ENCODE data around the gene CHRNA3.
"Not testable (repeated sequence)": the region's sequence is repeated elsewhere in the genome, so short reads cannot be mapped to it uniquely, and the experiment has no call there.

CHRNA3 gene

DNA sequence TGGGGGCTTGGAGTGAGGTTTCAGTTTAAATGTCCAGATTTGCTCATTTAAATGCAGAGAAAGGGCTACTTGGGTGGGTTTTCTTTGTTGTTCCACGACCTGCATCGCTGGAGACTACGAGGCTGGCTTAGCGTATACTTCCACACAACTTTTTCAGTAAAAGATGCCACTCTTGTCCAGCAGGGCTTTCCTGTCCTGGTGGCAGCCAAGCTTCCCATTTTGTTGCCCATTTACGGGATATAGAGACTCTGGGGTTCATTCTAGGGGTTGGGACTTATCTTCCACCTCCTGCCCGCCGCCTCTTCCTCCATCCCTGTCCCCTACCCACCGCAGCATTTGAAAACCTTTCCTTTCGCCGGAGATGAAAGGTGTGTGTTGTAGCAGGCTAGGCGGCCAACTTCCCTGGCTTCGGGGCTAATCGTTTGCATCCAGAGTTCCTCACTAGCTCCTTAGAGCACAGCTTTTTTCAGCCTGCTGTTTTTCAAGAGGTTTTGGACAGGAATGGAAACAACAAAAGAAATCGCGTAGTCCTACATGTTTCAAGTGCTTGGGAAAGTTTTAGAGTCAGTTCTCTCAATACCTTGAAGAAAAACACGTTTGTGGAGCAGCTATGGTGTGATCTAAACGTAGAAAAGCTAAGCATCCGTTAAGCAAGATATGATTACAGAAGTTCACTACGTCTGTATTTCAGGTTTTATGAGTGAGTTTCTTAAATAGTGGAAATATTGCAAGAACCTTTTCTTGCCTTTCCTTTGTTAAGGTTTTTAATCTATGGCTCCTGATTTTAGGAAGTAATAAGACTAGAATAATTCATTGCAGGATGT, 54.6 kb downstream of the CHRNA3 start:
- H3K9me3 ChIP-seq, result no peaks in the 10 kb centered on the region
- no peaks in the 10 kb centered on the region for H3K36me3 ChIP-seq
- H3K27me3 ChIP-seq, result no peaks in the 10 kb centered on the region
- H3K4me1 ChIP-seq, result peaks cover 9% of the 10 kb centered on the region
- peak; percentile 16 for DNase-seq
- peak overlapping the region; percentile 98 for H3K4me3 ChIP-seq (ENCODE audit: low read depth, low read length)
- TF ChIP-seq, protein P1, sequence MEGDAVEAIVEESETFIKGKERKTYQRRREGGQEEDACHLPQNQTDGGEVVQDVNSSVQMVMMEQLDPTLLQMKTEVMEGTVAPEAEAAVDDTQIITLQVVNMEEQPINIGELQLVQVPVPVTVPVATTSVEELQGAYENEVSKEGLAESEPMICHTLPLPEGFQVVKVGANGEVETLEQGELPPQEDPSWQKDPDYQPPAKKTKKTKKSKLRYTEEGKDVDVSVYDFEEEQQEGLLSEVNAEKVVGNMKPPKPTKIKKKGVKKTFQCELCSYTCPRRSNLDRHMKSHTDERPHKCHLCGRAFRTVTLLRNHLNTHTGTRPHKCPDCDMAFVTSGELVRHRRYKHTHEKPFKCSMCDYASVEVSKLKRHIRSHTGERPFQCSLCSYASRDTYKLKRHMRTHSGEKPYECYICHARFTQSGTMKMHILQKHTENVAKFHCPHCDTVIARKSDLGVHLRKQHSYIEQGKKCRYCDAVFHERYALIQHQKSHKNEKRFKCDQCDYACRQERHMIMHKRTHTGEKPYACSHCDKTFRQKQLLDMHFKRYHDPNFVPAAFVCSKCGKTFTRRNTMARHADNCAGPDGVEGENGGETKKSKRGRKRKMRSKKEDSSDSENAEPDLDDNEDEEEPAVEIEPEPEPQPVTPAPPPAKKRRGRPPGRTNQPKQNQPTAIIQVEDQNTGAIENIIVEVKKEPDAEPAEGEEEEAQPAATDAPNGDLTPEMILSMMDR (IDR thresholded peaks at IDR 0.05; ENCODE audit: low read depth, low read length), result peak; percentile 31

DNA sequence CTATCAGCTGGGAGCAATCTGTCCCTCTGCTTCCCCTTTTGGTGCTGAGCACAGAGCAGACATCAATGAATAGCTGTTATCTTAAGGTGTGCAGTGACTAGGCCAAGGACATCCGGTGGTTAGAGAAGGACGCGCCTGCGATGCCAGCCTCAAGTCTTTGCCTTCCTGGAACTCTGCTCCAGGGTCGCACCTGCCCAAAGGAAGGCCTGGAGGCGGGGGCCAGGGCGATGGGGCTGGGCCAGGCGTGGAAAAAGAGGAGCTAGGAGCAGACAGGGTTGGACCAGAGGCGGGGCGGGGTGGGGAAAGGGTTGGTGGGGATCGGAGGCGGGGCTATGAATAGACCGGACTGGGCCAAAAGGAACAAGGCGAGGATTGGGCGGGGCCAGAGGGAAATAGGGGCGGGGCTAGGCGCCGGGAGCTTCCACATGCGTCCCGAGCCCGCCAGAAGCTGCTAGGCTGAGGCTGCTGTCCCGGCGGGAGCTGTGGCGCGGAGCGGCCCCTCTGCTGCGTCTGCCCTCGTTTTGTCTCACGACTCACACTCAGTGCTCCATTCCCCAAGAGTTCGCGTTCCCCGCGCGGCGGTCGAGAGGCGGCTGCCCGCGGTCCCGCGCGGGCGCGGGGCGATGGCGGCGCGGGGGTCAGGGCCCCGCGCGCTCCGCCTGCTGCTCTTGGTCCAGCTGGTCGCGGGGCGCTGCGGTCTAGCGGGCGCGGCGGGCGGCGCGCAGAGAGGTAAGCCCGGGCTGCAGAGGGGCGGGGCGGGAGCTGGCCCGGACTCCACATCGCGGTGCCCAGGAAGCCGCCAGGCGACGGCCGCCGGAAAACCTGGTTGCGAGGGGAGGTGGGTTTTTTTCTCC, 55.5 kb downstream of the CHRNA3 start, which contains the start of gene CHRNA5:
Gene CHRNA5 (plus strand): TSS at position 424 of the 854 bp plus-strand sequence. CDS start 200 bp downstream, at position 624.
- Histone ChIP-seq H3K9me3 (no peaks in the 10 kb centered on the region), H3K4me1 (peaks cover 9% of the 10 kb centered on the region; the same call in 1 of the 2 replicates), H3K27me3 (no peaks in the 10 kb centered on the region), H3K4me3 (ENCODE audit: low read depth, low read length) (peak within 1 kb of the TSS; percentile 98), H3K36me3 (no peaks in the 10 kb centered on the region)
- TF ChIP-seq, protein P1 (IDR thresholded peaks at IDR 0.05; ENCODE audit: low read depth, low read length), result no peak
- peak; percentile 99 for DNase-seq

GRCh38 chr15:78564743-78565096, 56.1 kb downstream of the CHRNA3 start:
- Histone ChIP-seq H3K36me3 (no peaks in the 10 kb centered on the region), H3K27me3 (no peaks in the 10 kb centered on the region), H3K4me1 (peaks cover 9% of the 10 kb centered on the region; the same call in 1 of the 2 replicates), H3K4me3 (ENCODE audit: low read depth, low read length) (peak overlapping the region; percentile 36; the same call in 1 of the 2 replicates), H3K9me3 (no peaks in the 10 kb centered on the region)
- DNase-seq, result no peak
- TF ChIP-seq, protein P1 (IDR thresholded peaks at IDR 0.05; ENCODE audit: low read depth, low read length), result no peak

GRCh38 chr15:78563092-78563491, 57.7 kb downstream of the CHRNA3 start:
- Histone ChIP-seq H3K4me3 (ENCODE audit: low read depth, low read length) (no peak overlapping the region), H3K9me3 (no peaks in the 10 kb centered on the region), H3K36me3 (no peaks in the 10 kb centered on the region), H3K4me1 (peaks cover 4% of the 10 kb centered on the region; the same call in 1 of the 2 replicates), H3K27me3 (no peaks in the 10 kb centered on the region)
- TF ChIP-seq, protein P1 (IDR thresholded peaks at IDR 0.05; ENCODE audit: low read depth, low read length), result no peak
- no peak for DNase-seq

GRCh38 chr15:78561490-78561889, 59.3 kb downstream of the CHRNA3 start:
- Histone ChIP-seq H3K27me3 (no peaks in the 10 kb centered on the region), H3K4me3 (ENCODE audit: low read depth, low read length) (no peak overlapping the region), H3K4me1 (peaks cover 4% of the 10 kb centered on the region; the same call in 1 of the 2 replicates), H3K36me3 (no peaks in the 10 kb centered on the region), H3K9me3 (no peaks in the 10 kb centered on the region)
- TF ChIP-seq, protein P1 (IDR thresholded peaks at IDR 0.05; ENCODE audit: low read depth, low read length), result no peak
- DNase-seq, result no peak

- H3K4me3 ChIP-seq (ENCODE audit: low read depth, low read length); H3K27me3 ChIP-seq; H3K36me3 ChIP-seq; H3K4me1 ChIP-seq; DNase-seq; H3K9me3 ChIP-seq: not testable (repeated sequence)
Observed at GRCh38 chr15:78560201-78560600, 60.6 kb downstream of the CHRNA3 start.
